CD8-positive, alpha-beta memory T cell (primary cell): Measurements from ENCODE around the gene SLC39A11. TPM values are rescaled to one million over a fixed set of nuclear protein-coding genes. Genes with fewer than 3 reads are reported as not detected.

Experiments
- CTCF ChIA-PET: fragments of 350-600 bp; sonication (Branson Sonifier 250); formaldehyde crosslinking; loops from one replicate; lab custom pipeline; 2021; ENCODE audit warnings: antibody characterized with exemption; lab: Charles Lee
- POLR2A ChIA-PET: fragments of 350-600 bp; sonication (Branson Sonifier 250); formaldehyde crosslinking; loops from one replicate; lab custom pipeline; 2021; ENCODE audit warnings: antibody characterized with exemption; lab: Charles Lee
- DNase-seq, 5 donors: peaks; one replicate each; pipeline versions ENCODE4 v3.0.0 to v3.0.0-alpha.2; 2020 to 2022; ENCODE audit warnings: mixed read lengths in 1 of 5
- H3K27ac ChIP-seq: one replicate; pipeline ENCODE4 v1.7.0; 2013; ENCODE audit warnings: low read depth, mild to moderate bottlenecking, low read length, moderate library complexity
- H3K27me3 ChIP-seq: 2 replicates; pipeline ENCODE4 v1.7.0; 2013; ENCODE audit warnings: low read length, mild to moderate bottlenecking; ENCODE audit not compliant: insufficient read depth, poor library complexity, severe bottlenecking
- H3K36me3 ChIP-seq: 2 replicates; pipeline ENCODE4 v1.7.0; 2013; ENCODE audit warnings: mild to moderate bottlenecking, low read length, moderate library complexity; ENCODE audit not compliant: insufficient read depth
- H3K4me1 ChIP-seq: 2 replicates; pipeline ENCODE4 v1.7.0; 2013; ENCODE audit warnings: mild to moderate bottlenecking, low read length, moderate library complexity; ENCODE audit not compliant: insufficient read depth
- H3K4me3 ChIP-seq: 2 replicates; pipeline ENCODE4 v1.7.0; 2013; ENCODE audit warnings: mild to moderate bottlenecking, low read length
- H3K9me3 ChIP-seq: 2 replicates; pipeline ENCODE4 v1.7.0; 2013; ENCODE audit warnings: mild to moderate bottlenecking, low read length
- H3K27ac Mint-ChIP-seq, 8 donors: one replicate each; pipeline ENCODE4 v1.8.0; 2020 to 2021; ENCODE audit warnings: mixed read lengths in 8 of 8, mild to moderate bottlenecking in 6 of 8, inconsistent platforms in 3 of 8, moderate library complexity in 3 of 8
- H3K27me3 Mint-ChIP-seq, 2 donors: one replicate each; pipeline ENCODE4 v1.8.0; 2020 to 2021; ENCODE audit warnings: mixed read lengths in 2 of 2, mild to moderate bottlenecking in 1 of 2, moderate library complexity in 1 of 2
- H3K36me3 Mint-ChIP-seq, 3 donors: one replicate each; pipeline ENCODE4 v1.8.0; 2020 to 2021; ENCODE audit warnings: mixed read lengths in 3 of 3, inconsistent platforms in 1 of 3, mild to moderate bottlenecking in 1 of 3
- H3K4me1 Mint-ChIP-seq, 3 donors: one replicate each; pipeline ENCODE4 v1.8.0; 2020 to 2021; ENCODE audit warnings: mixed read lengths in 3 of 3, inconsistent platforms in 1 of 3, mild to moderate bottlenecking in 1 of 3
- H3K4me3 Mint-ChIP-seq, 7 donors: one replicate each; pipeline ENCODE4 v1.8.0; 2020 to 2021; ENCODE audit warnings: mixed read lengths in 7 of 7, mild to moderate bottlenecking in 6 of 7, moderate library complexity in 4 of 7, inconsistent platforms in 2 of 7
- H3K9me3 Mint-ChIP-seq, 5 donors: one replicate each; pipeline ENCODE4 v1.8.0; 2020 to 2022; ENCODE audit warnings: mixed read lengths in 5 of 5, mild to moderate bottlenecking in 3 of 5, moderate library complexity in 2 of 5, inconsistent platforms in 1 of 5
- polyA plus RNA-seq: library from polyadenylated mRNA; unstranded; fragments of 300-500 nt; fragmentation: Illumina TruSeq; gene quantifications from one replicate; pipeline ENCODE4 v1.2.3, GENCODE V29; 2021
- total RNA-seq, 2 experiments: library from RNA; stranded (reverse); gene quantifications; one replicate each; pipeline ENCODE4 v1.2.3, GENCODE V29; 2021

Gene SLC39A11
- total and polyA plus RNA-seq, 3 experiments from 2014 or later = 13.1 to 18.5 (median 17.2) TPM

DNA sequence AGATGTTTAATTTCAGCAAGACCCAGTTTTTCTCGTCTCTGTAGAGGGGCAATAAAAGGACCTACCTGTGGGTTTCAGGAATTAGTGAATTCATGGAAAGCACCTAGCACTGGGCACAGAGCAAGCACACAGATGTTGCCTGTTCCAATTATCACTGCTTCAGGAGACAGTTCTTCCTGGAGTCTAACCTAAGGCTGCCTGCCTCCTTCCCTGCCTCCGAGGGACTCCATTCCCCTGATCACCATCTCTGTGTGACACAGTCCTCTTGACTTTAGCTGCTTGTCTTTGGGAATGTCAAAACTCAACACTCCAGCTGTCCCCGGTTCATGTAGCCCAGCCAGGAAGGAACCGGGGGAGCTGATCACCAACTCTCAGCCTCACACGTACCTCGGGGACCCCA is 474.9 kb downstream of the SLC39A11 start:
- Histone ChIP-seq H3K27me3 (peaks cover under 1% of the 10 kb centered on the region), H3K4me3 (peak overlapping the region; percentile 24), H3K27ac (no peak overlapping the region), H3K9me3 (no peaks in the 10 kb centered on the region), H3K4me1 (peaks cover 5% of the 10 kb centered on the region), H3K36me3 (no peaks in the 10 kb centered on the region)
- peak overlapping the region in 5 of 8 donors; percentile 7 to 78 (median 63) for H3K27ac Mint-ChIP-seq
- peaks cover 10 to 25% (median 18%) of the 10 kb centered on the region in 3 donors for H3K4me1 Mint-ChIP-seq
- H3K9me3 Mint-ChIP-seq = peaks cover 0 to 5% (median 0%) of the 10 kb centered on the region in 5 donors
- DNase-seq = no peak
- POLR2A ChIA-PET = interaction anchor here (0.5 kb wide), 1 partner anchor 500 kb away, joined by 3 read pairs; no protein-coding TSS in a partner anchor
- H3K36me3 Mint-ChIP-seq = peaks cover 0 to 3% (median 0%) of the 10 kb centered on the region in 3 donors
- H3K4me3 Mint-ChIP-seq = peak overlapping the region in 5 of 7 donors; percentile 70 to 86 (median 77)
- H3K27me3 Mint-ChIP-seq = peaks cover 17 to 53% of the 10 kb centered on the region in 2 donors
- CTCF ChIA-PET = interaction anchor here (1.2 kb wide), 1 partner anchor 109 kb away, joined by 3 read pairs; no protein-coding TSS in a partner anchor

DNA sequence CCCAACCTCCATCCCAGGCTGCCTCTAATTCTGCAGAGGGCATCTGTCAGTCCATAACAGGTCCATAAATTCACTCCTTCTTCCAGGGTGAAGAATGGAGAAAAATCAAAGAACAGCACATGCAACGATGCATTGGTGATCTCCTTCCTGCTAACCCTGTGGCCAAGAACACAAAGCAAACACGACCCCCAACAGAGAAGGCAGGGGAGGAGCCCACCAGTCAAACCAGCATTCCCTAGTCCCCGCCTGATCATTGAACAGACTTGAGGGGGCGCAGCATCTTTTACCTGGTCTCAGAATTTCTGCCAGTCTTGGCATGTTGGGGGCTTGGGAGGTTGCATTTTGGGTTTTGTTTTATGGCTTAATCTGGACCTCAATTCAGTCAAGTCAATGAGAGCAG is 476.0 kb downstream of the SLC39A11 start:
- ChIA-PET POLR2A (no interaction called here), CTCF (no interaction called here)
- no peaks in the 10 kb centered on the region for H3K9me3 ChIP-seq

DNA sequence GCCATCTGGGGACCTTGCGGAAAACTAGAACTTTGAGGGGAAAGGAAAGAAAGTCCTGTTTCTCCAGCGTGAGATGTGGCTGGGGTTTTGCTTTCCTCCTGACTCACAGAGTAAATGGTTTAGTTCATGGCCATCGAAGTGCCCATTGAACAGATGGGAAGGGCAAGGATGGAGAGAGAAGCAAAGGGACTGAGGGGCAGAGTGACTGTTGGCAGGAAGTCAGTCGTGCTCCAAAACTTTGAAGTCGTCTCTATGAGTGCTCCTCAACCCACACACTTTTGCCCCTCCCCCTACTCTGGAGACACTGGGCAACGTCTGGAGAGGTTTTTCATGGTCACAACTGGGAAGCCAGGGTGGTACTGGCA is 476.9 kb downstream of the SLC39A11 start:
- peaks cover 10 to 25% (median 18%) of the 10 kb centered on the region in 3 donors for H3K4me1 Mint-ChIP-seq
- H3K27ac Mint-ChIP-seq = no peak overlapping the region
- H3K9me3 ChIP-seq = no peaks in the 10 kb centered on the region
- peaks cover 12 to 54% of the 10 kb centered on the region in 2 donors for H3K27me3 Mint-ChIP-seq
- H3K4me3 Mint-ChIP-seq = no peak overlapping the region
- peaks cover 0 to 3% (median 0%) of the 10 kb centered on the region in 3 donors for H3K36me3 Mint-ChIP-seq
- no peaks in the 10 kb centered on the region for H3K36me3 ChIP-seq
- no peaks in the 10 kb centered on the region for H3K27me3 ChIP-seq
- POLR2A ChIA-PET = no interaction called here
- no peak overlapping the region for H3K27ac ChIP-seq
- peaks cover 0 to 1% (median 0%) of the 10 kb centered on the region in 5 donors for H3K9me3 Mint-ChIP-seq
- H3K4me3 ChIP-seq = no peak overlapping the region
- peaks cover 5% of the 10 kb centered on the region for H3K4me1 ChIP-seq
- no peak for DNase-seq
- CTCF ChIA-PET = no interaction called here

More for the DNA sequence above, 476.0 kb downstream of the SLC39A11 start:
- Histone ChIP-seq H3K36me3 (no peaks in the 10 kb centered on the region), H3K27me3 (no peaks in the 10 kb centered on the region), H3K4me3 (no peak overlapping the region), H3K27ac (no peak overlapping the region), H3K4me1 (peaks cover 5% of the 10 kb centered on the region)
- Mint-ChIP-seq H3K36me3 (peaks cover 0 to 3% (median 0%) of the 10 kb centered on the region in 3 donors), H3K27ac (peak overlapping the region in 1 of 8 donors; percentile 23), H3K9me3 (peaks cover 0 to 2% (median 0%) of the 10 kb centered on the region in 5 donors), H3K4me1 (peaks cover 10 to 25% (median 18%) of the 10 kb centered on the region in 3 donors), H3K27me3 (peaks cover 12 to 51% of the 10 kb centered on the region in 2 donors), H3K4me3 (peak overlapping the region in 1 of 7 donors; percentile 44)
- no peak for DNase-seq

DNA sequence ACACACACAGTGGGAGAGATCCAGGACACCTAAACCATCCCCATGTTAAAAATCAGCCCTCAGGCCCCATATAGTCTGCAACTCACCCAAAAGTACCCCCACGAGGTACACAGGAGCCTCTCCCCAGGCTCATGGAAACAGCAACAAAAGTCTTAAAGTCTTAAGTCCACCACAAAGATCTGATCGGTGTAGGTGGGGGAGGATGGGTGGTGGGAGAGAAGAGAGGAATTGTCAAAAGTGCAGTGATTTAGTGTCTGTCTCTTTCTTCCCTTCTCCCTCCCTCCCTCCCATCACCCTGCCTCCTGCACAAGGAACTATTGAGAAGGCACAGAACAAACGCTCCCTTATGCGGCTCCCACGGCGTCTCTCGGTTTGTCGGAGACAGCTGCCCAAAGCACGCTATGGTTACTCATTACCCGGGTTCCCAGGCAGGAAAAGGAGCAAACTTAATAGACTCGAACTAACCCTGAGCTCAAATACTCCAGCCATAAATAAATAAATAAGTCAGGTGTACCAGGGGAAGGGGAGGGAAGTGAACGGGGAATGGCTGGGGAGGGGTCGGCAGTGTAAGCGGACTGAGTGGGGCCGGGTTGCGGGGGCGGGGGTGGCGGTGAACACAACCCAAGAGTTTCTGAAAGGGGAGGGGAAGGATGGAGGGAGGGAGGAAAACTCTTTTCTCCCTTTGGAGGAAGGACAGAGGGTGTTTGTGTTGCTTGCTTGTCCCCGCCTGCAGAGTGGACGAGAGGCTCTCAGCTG is 477.4 kb downstream of the SLC39A11 start:
- peaks cover 0 to 2% (median 0%) of the 10 kb centered on the region in 3 donors for H3K36me3 Mint-ChIP-seq
- Histone ChIP-seq H3K4me3 (no peak overlapping the region), H3K4me1 (peaks cover 5% of the 10 kb centered on the region), H3K36me3 (no peaks in the 10 kb centered on the region), H3K27me3 (no peaks in the 10 kb centered on the region), H3K27ac (no peak overlapping the region), H3K9me3 (no peaks in the 10 kb centered on the region)
- H3K27me3 Mint-ChIP-seq = peaks cover 15 to 49% of the 10 kb centered on the region in 2 donors
- peaks cover 10 to 25% (median 18%) of the 10 kb centered on the region in 3 donors for H3K4me1 Mint-ChIP-seq
- ChIA-PET CTCF (no interaction called here), POLR2A (no interaction called here)
- peaks cover 0 to 1% (median 0%) of the 10 kb centered on the region in 5 donors for H3K9me3 Mint-ChIP-seq
- H3K27ac Mint-ChIP-seq = no peak overlapping the region
- no peak overlapping the region for H3K4me3 Mint-ChIP-seq
- DNase-seq = no peak

DNA sequence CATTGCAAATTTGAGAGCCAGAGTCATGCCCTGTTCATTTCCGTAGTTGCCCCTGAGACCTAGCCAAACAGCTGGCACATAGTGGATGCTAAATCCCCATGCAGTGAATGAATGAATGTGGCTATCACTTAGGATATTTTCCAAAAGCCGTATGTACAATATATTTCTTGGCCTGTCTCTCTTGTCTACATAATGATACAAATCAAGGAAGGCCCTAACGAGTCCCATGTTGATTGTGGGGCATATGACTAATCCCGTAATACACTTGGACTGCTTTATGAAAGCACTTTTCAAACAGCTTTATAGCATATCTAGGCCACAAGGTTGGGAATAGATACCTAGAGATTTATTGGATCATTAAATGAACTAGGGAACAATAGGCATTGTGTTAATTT is 478.0 kb downstream of the SLC39A11 start:
- Mint-ChIP-seq H3K4me1 (peaks cover 10 to 21% (median 18%) of the 10 kb centered on the region in 3 donors), H3K27me3 (peaks cover 13 to 45% of the 10 kb centered on the region in 2 donors), H3K4me3 (no peak overlapping the region), H3K27ac (no peak overlapping the region), H3K9me3 (peaks cover 0 to 1% (median 0%) of the 10 kb centered on the region in 5 donors), H3K36me3 (peaks cover 0 to 1% (median 0%) of the 10 kb centered on the region in 3 donors)
- H3K9me3 ChIP-seq = no peaks in the 10 kb centered on the region
- H3K27ac ChIP-seq = no peak overlapping the region
- H3K4me3 ChIP-seq = no peak overlapping the region
- POLR2A ChIA-PET = no interaction called here
- no peaks in the 10 kb centered on the region for H3K36me3 ChIP-seq
- CTCF ChIA-PET = no interaction called here
- no peak for DNase-seq
- peaks cover 5% of the 10 kb centered on the region for H3K4me1 ChIP-seq
- H3K27me3 ChIP-seq = no peaks in the 10 kb centered on the region

DNA sequence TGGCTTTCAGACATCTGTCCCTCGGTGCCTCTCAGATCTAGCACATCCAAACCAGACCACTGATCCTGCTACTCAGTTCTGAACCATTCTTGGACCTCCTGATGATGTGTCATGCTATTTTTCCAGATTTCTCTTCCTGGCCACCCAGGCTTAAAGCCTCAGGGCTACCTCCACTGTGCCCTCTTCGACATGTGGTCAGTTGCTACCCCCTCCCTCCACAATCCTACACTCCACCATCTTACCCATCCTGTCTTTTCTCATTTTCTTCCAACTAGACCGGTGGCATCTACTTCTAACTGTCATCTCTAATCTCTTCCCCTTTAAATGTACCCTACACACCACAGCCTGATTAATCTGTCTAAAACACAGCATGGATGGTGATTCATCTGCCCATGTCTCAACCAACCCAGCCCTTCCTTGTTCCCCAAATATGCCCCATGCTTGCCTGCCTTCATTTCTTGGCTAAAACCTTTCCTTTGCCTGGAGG is 478.6 kb downstream of the SLC39A11 start:
- ChIA-PET POLR2A (no interaction called here), CTCF (no interaction called here)
- DNase-seq = no peak
- H3K4me3 Mint-ChIP-seq = no peak overlapping the region
- H3K9me3 Mint-ChIP-seq = peaks cover 0 to 2% (median 0%) of the 10 kb centered on the region in 5 donors
- Histone ChIP-seq H3K4me3 (no peak overlapping the region), H3K36me3 (no peaks in the 10 kb centered on the region), H3K4me1 (peaks cover 5% of the 10 kb centered on the region), H3K27ac (no peak overlapping the region), H3K9me3 (no peaks in the 10 kb centered on the region), H3K27me3 (no peaks in the 10 kb centered on the region)
- H3K4me1 Mint-ChIP-seq = peaks cover 10 to 18% (median 18%) of the 10 kb centered on the region in 3 donors
- peaks cover 12 to 45% of the 10 kb centered on the region in 2 donors for H3K27me3 Mint-ChIP-seq
- no peak overlapping the region for H3K27ac Mint-ChIP-seq
- no peaks in the 10 kb centered on the region for H3K36me3 Mint-ChIP-seq

DNA sequence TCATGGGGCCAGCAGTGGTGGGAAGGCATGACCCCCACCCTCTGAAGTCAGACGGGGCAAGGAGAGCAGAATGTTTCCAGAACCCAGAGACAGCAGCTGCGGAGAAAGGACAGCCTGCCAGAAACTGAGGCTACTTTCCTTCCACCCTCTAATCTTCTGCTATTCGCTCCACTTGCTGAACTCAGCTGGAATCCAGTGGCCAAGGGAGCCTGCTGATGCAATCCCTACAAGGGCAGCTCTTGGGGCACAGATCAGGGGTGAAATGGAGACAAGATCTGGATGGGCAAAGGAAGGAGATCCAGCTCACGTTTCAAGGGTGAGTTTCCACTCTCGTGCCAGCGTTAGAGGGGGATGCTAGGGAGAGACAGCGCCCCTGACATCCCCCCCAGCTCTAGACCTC is 479.1 kb downstream of the SLC39A11 start:
- Mint-ChIP-seq H3K4me3 (no peak overlapping the region), H3K27me3 (peaks cover 12 to 41% of the 10 kb centered on the region in 2 donors), H3K4me1 (peaks cover 9 to 15% (median 14%) of the 10 kb centered on the region in 3 donors), H3K36me3 (no peaks in the 10 kb centered on the region), H3K27ac (peak overlapping the region in 1 of 8 donors; percentile 43), H3K9me3 (peaks cover under 1 to 5% (median 4%) of the 10 kb centered on the region in 5 donors)
- Histone ChIP-seq H3K4me3 (no peak overlapping the region), H3K27ac (no peak overlapping the region), H3K36me3 (no peaks in the 10 kb centered on the region), H3K4me1 (peaks cover 3% of the 10 kb centered on the region), H3K9me3 (no peaks in the 10 kb centered on the region), H3K27me3 (no peaks in the 10 kb centered on the region)
- DNase-seq = no peak
- CTCF ChIA-PET = no interaction called here
- POLR2A ChIA-PET = no interaction called here

DNA sequence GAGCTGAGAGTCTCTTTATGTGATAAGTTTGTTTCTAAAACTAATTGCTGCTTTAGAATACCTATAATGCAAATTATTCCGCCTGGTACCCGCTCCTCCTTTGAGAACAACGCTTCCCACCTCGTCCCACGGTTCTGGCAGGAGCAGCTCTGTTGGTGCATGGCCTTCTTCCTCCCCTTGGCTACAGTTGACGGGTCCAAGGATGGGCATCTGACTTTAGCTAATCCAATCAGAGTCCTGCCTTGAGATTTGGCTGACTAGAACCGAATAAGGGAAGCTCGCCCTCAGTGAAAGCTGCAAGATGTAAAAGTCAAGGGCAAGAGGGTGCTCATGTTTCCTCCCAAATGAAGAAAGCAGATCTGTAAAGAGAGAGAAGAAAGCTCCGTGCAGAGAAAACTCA is 481.3 kb downstream of the SLC39A11 start:
- Mint-ChIP-seq H3K4me3 (no peak overlapping the region), H3K4me1 (no peaks in the 10 kb centered on the region), H3K36me3 (no peaks in the 10 kb centered on the region), H3K9me3 (peaks cover 11 to 18% (median 12%) of the 10 kb centered on the region in 5 donors), H3K27me3 (peaks cover 16 to 33% of the 10 kb centered on the region in 2 donors), H3K27ac (no peak overlapping the region)
- H3K9me3 ChIP-seq = no peaks in the 10 kb centered on the region
- H3K4me3 ChIP-seq = no peak overlapping the region
- no peaks in the 10 kb centered on the region for H3K4me1 ChIP-seq
- ChIA-PET CTCF (no interaction called here), POLR2A (no interaction called here)
- no peak for DNase-seq
- no peaks in the 10 kb centered on the region for H3K27me3 ChIP-seq
- H3K36me3 ChIP-seq = no peaks in the 10 kb centered on the region
- no peak overlapping the region for H3K27ac ChIP-seq
